Measurements from ENCODE around the gene DPYSL3. TPM values are rescaled to one million over a fixed set of nuclear protein-coding genes. Genes with fewer than 3 reads are reported as not detected.

Gene DPYSL3
- 27.3 TPM for polyA plus RNA-seq (2013, experiment 1 of 2)
- polyA plus RNA-seq (2013, experiment 2 of 2) = 26.8 TPM

DNA sequence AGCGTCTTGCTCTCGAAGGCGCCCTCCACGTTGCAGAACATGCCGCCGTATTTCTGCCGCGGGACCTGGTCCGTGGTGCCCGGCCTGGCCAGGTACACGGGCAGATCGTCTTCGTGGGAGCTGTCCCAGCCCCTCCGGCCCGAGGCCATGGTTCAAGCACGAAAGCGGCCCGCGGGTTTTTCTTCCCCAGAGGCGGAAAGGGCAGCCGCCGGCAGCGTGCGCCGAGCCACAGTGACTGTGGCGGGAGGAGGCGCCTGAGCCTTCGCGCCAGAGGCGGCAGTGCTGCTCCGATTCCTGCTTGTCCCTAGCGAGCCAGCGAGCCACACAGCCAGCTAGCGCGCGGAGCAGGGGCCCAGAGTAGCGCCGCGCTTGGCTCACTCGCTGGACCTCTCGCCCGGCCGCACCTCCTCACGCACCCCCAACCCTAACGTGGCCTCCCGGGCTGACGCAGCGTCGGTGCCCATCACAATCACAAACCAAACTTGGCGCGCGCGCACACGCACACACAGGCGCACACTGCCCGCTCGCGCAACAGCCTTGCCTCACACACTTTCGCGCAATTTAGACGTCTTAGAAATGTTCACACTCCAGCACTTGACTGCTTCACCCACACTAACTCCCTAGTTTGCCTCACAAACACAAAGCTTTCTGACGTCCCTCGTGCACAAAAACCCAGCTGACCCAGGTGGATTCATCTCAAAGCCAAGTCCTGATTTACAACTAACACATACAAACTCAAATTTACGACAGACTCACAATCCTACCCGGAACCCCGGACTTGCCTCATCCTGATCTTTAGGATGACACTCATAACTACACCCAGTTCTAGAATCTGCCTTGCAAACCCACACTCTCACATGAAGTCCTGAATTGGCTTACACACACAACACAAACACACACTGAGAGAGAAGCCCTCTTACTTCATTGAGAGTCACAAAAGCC, at the start of gene DPYSL3:
TSS of gene DPYSL3 (minus strand) at position 359 of the 942 bp plus-strand sequence. CDS start at position 149, 210 bp downstream.
- Histone ChIP-seq H3K9ac (ENCODE audit: low read length) (peak within 1 kb of the TSS; percentile 91), H3K9me3 (ENCODE audit: control insufficient read depth, low read length) (no peaks in the 10 kb centered on the region), H3K79me1 (replicated peaks; ENCODE audit: low read length, poor library complexity, severe bottlenecking) (peaks cover 3% of the 10 kb centered on the region), H3K23ac (ENCODE audit: low read length in 2 of 2) (peak within 1 kb of the TSS in 1 of 2 experiments; percentile 100), H2BK5ac (ENCODE audit: low read depth, low read length, poor library complexity, severe bottlenecking) (peak within 1 kb of the TSS; percentile 48), H3K18ac (ENCODE audit: low read depth in 1 of 2, low read length in 2 of 2) (peak within 1 kb of the TSS; percentile 76 to 98), H3K27ac (ENCODE audit: low read length, poor library complexity, severe bottlenecking) (no peak within 1 kb of the TSS), H3K4ac (ENCODE audit: low read depth in 1 of 2, low read length in 2 of 2) (peak within 1 kb of the TSS; percentile 68 to 93), H3K14ac (ENCODE audit: low read length in 2 of 2) (peak within 1 kb of the TSS in 1 of 2 experiments; percentile 99), H3K4me2 (ENCODE audit: low read length, poor library complexity, severe bottlenecking) (peak within 1 kb of the TSS; percentile 86), H2BK12ac (ENCODE audit: low read length in 2 of 2) (peak within 1 kb of the TSS; percentile 57 to 98), H4K8ac (ENCODE audit: low read length) (peak within 1 kb of the TSS; percentile 85), H3K4me3 (ENCODE audit: insufficient read depth in 1 of 2, low read depth in 1 of 2, low read length in 2 of 2) (peak within 1 kb of the TSS; percentile 89 to 93), H2BK15ac (ENCODE audit: low read depth, poor library complexity, severe bottlenecking) (peak within 1 kb of the TSS; percentile 53), H3K36me3 (ENCODE audit: control insufficient read depth in 1 of 2, insufficient read depth in 2 of 2, low read depth in 1 of 2, low read length in 2 of 2) (no peaks in the 10 kb centered on the region), H3K4me1 (ENCODE audit: control insufficient read depth, insufficient read depth, low read depth, low read length) (peaks cover 3% of the 10 kb centered on the region), H2AK5ac (ENCODE audit: low read length, severe bottlenecking) (no peak within 1 kb of the TSS), H3K27me3 (ENCODE audit: control insufficient read depth in 1 of 2, insufficient read depth in 1 of 2, low read length in 2 of 2) (no peaks in the 10 kb centered on the region), H2AFZ (ENCODE audit: low read depth, low read length) (peak within 1 kb of the TSS; percentile 99), H2BK120ac (ENCODE audit: low read depth, low read length) (peak within 1 kb of the TSS; percentile 55), H4K91ac (ENCODE audit: low read length) (peak within 1 kb of the TSS; percentile 90)
- 4% methylated on average over 66 of the region's 66 CpGs for WGBS
- DNase-seq = peak; percentile 85

DNA sequence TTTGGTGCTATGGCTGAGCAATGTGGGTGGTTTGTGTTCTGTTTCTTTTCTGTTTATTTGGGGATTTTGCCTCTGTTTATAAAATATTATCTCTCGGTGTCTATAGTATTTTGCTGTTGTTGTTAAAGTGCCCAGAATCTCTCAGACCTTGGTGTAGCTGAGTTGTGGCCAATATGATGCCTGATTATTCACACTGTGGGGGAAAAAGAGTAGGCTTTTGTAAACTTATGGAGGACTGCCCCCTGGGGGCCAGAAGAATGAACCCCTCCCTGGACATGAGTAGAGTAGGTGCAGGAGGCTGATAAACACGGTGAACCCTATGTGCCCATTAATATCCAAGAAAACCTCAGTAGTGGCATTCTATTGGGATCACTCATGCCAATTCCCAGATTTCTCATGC, 49.0 kb upstream of the DPYSL3 start:
- peak; percentile 84 for DNase-seq
- H3K4me1 ChIP-seq (ENCODE audit: control insufficient read depth, insufficient read depth, low read depth, low read length) = no peaks in the 10 kb centered on the region
- H3K4me3 ChIP-seq (ENCODE audit: insufficient read depth in 1 of 2, low read depth in 1 of 2, low read length in 2 of 2) = no peak overlapping the region
- no peak overlapping the region for H2AFZ ChIP-seq (ENCODE audit: low read depth, low read length)
- H3K9ac ChIP-seq (ENCODE audit: low read length) = peak overlapping the region; percentile 54
- no peaks in the 10 kb centered on the region for H3K9me3 ChIP-seq (ENCODE audit: control insufficient read depth, low read length)
- H3K79me1 ChIP-seq (replicated peaks; ENCODE audit: low read length, poor library complexity, severe bottlenecking) = no peaks in the 10 kb centered on the region
- 17% methylated on average over 2 of the region's 2 CpGs for WGBS
- no peak overlapping the region for H2BK15ac ChIP-seq (ENCODE audit: low read depth, poor library complexity, severe bottlenecking)
- no peak overlapping the region for H4K91ac ChIP-seq (ENCODE audit: low read length)
- H4K8ac ChIP-seq (ENCODE audit: low read length) = no peak overlapping the region
- H3K27ac ChIP-seq (ENCODE audit: low read length, poor library complexity, severe bottlenecking) = no peak overlapping the region
- H3K4ac ChIP-seq (ENCODE audit: low read depth in 1 of 2, low read length in 2 of 2) = no peak overlapping the region
- H2AK5ac ChIP-seq (ENCODE audit: low read length, severe bottlenecking) = no peak overlapping the region
- H2BK120ac ChIP-seq (ENCODE audit: low read depth, low read length) = no peak overlapping the region
- no peak overlapping the region for H3K18ac ChIP-seq (ENCODE audit: low read depth in 1 of 2, low read length in 2 of 2)
- H3K36me3 ChIP-seq (ENCODE audit: control insufficient read depth in 1 of 2, insufficient read depth in 2 of 2, low read depth in 1 of 2, low read length in 2 of 2) = no peaks in the 10 kb centered on the region
- no peak overlapping the region for H2BK5ac ChIP-seq (ENCODE audit: low read depth, low read length, poor library complexity, severe bottlenecking)
- H2BK12ac ChIP-seq (ENCODE audit: low read length in 2 of 2) = no peak overlapping the region
- H3K14ac ChIP-seq (ENCODE audit: low read length in 2 of 2) = no peak overlapping the region
- H3K27me3 ChIP-seq (ENCODE audit: control insufficient read depth in 1 of 2, insufficient read depth in 1 of 2, low read length in 2 of 2) = peaks cover 0 to 5% of the 10 kb centered on the region in 2 experiments
- no peak overlapping the region for H3K4me2 ChIP-seq (ENCODE audit: low read length, poor library complexity, severe bottlenecking)
- no peak overlapping the region for H3K23ac ChIP-seq (ENCODE audit: low read length in 2 of 2)

DNA sequence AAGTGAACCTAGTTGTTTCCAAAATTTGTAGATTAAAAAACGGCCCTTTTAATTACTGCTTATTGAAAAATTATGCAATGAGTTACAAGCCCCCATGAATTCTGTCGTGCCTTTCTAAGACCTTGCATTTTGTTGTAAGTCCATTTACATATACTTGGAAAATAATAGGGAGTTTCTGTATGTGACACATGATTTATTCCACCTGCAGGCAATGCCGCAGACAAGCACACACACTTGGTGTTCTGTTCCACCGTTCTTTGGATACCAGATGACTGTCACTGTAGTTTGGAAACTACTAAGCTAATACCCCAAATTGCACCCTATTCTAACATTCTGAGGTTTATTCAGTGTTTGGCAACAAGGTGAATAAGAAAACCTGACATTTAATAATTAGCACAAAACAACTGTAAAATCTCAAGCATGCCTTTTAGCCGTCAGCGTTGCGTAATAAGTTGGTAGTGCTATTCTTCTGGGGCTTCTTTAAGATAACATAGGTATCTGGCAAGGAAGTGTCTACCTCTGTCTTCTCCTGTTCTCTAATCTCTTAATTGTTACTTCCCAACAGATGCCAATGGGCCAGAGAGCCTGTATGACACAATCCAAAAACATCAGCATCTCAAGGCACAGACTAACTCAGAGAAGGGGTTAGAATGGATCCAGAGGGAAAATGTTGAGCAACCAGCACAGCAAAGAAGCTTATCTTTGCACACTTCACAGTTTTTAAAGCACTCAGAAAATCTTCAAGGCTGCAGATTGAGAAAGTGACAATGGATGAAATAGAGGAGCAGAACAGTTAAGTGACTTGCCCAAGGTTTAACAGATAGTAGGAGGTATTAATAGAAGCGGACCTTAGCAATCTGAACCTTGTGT, 48.2 kb upstream of the DPYSL3 start:
- Histone ChIP-seq H2AFZ (ENCODE audit: low read depth, low read length) (no peak overlapping the region), H3K4me3 (ENCODE audit: insufficient read depth in 1 of 2, low read depth in 1 of 2, low read length in 2 of 2) (no peak overlapping the region), H4K91ac (ENCODE audit: low read length) (no peak overlapping the region), H2BK15ac (ENCODE audit: low read depth, poor library complexity, severe bottlenecking) (no peak overlapping the region), H3K4me2 (ENCODE audit: low read length, poor library complexity, severe bottlenecking) (no peak overlapping the region), H3K36me3 (ENCODE audit: control insufficient read depth in 1 of 2, insufficient read depth in 2 of 2, low read depth in 1 of 2, low read length in 2 of 2) (no peaks in the 10 kb centered on the region), H3K4ac (ENCODE audit: low read depth in 1 of 2, low read length in 2 of 2) (no peak overlapping the region), H3K14ac (ENCODE audit: low read length in 2 of 2) (no peak overlapping the region), H3K9me3 (ENCODE audit: control insufficient read depth, low read length) (no peaks in the 10 kb centered on the region), H3K79me1 (replicated peaks; ENCODE audit: low read length, poor library complexity, severe bottlenecking) (no peaks in the 10 kb centered on the region), H3K27me3 (ENCODE audit: control insufficient read depth in 1 of 2, insufficient read depth in 1 of 2, low read length in 2 of 2) (peaks cover 0 to 5% of the 10 kb centered on the region in 2 experiments), H4K8ac (ENCODE audit: low read length) (no peak overlapping the region), H2AK5ac (ENCODE audit: low read length, severe bottlenecking) (no peak overlapping the region), H3K23ac (ENCODE audit: low read length in 2 of 2) (no peak overlapping the region), H2BK120ac (ENCODE audit: low read depth, low read length) (no peak overlapping the region), H2BK12ac (ENCODE audit: low read length in 2 of 2) (no peak overlapping the region), H3K27ac (ENCODE audit: low read length, poor library complexity, severe bottlenecking) (no peak overlapping the region), H3K9ac (ENCODE audit: low read length) (peak overlapping the region; percentile 54), H3K18ac (ENCODE audit: low read depth in 1 of 2, low read length in 2 of 2) (no peak overlapping the region), H2BK5ac (ENCODE audit: low read depth, low read length, poor library complexity, severe bottlenecking) (no peak overlapping the region), H3K4me1 (ENCODE audit: control insufficient read depth, insufficient read depth, low read depth, low read length) (no peaks in the 10 kb centered on the region)
- peak; percentile 66 for DNase-seq
- 96% methylated on average over 3 of the region's 8 CpGs for WGBS
